NCI-H1436 (cell line): Measurements from ENCODE around the gene OR2W1.

Experiments used
- DNase-seq: peaks from one replicate; lab custom pipeline; 2025; lab: John Stamatoyannopoulos, UW

The OR2W1 gene

GRCh38 chr6:28996844-28997510, 48.0 kb downstream of the OR2W1 start:
- no peak for DNase-seq

- no peak for DNase-seq
These were observed 49.8 kb downstream of the OR2W1 start for GRCh38 chr6:28995093-28995650.
